Suprapubic skin (tissue), 4 donors: ENCODE measurements around the gene TSPEAR.

Source experiments
- POLR2A ChIP-seq, 2 donors: fragments of 450-650 bp; IDR thresholded peaks; one replicate each; pipeline ENCODE4 v1.6.1; 2017; ENCODE audit warnings: antibody characterized with exemption in 2 of 2, mild to moderate bottlenecking in 2 of 2, moderate library complexity in 2 of 2
- POLR2AphosphoS5 ChIP-seq, 3 donors: sonication (generic); formaldehyde crosslinking; IDR thresholded peaks; one replicate each; pipeline ENCODE4 v1.6.1; 2017; ENCODE audit warnings: antibody characterized with exemption in 3 of 3
- TF ChIP-seq, protein P1 (sequence below), 2 donors: fragments of 200-600 bp in 1 of 2; fragments of 450-650 bp in 1 of 2; sonication (generic) in 1 of 2; IDR thresholded peaks; one replicate each; pipeline ENCODE4 v1.5.1; 2016 to 2019; ENCODE audit warnings: antibody characterized with exemption in 2 of 2, mild to moderate bottlenecking in 1 of 2, moderate library complexity in 1 of 2

DNA sequence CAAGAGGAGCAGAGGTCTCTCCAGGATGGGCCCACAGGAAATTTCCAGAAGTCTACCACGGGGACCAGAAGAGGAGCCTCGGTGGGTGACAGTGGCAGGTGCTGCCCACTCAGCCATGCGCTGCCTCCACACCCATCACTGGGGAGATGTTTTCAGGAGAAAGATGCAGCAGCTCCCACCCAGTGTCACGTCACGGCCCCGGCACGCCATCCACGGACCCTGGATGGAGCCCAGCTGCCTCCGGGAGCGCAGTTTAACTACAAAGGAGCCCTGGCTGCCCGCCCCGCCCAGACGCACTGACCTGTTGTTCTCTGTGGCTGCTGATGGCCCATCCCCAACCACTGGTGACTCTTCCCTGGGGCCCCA lies 6.8 kb downstream of the TSPEAR start:
- no peak for TF ChIP-seq POLR2A (IDR thresholded peaks at IDR 0.05)
- TF ChIP-seq, protein P1, sequence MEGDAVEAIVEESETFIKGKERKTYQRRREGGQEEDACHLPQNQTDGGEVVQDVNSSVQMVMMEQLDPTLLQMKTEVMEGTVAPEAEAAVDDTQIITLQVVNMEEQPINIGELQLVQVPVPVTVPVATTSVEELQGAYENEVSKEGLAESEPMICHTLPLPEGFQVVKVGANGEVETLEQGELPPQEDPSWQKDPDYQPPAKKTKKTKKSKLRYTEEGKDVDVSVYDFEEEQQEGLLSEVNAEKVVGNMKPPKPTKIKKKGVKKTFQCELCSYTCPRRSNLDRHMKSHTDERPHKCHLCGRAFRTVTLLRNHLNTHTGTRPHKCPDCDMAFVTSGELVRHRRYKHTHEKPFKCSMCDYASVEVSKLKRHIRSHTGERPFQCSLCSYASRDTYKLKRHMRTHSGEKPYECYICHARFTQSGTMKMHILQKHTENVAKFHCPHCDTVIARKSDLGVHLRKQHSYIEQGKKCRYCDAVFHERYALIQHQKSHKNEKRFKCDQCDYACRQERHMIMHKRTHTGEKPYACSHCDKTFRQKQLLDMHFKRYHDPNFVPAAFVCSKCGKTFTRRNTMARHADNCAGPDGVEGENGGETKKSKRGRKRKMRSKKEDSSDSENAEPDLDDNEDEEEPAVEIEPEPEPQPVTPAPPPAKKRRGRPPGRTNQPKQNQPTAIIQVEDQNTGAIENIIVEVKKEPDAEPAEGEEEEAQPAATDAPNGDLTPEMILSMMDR (IDR thresholded peaks at IDR 0.05) = no peak
- no peak for TF ChIP-seq POLR2AphosphoS5 (IDR thresholded peaks at IDR 0.05)
